Measurements from ENCODE around the gene XCR1.
"Not testable (repeated sequence)": the region's sequence is repeated elsewhere in the genome, so short reads cannot be mapped to it uniquely, and the experiment has no call there.

Gene XCR1, protein sequence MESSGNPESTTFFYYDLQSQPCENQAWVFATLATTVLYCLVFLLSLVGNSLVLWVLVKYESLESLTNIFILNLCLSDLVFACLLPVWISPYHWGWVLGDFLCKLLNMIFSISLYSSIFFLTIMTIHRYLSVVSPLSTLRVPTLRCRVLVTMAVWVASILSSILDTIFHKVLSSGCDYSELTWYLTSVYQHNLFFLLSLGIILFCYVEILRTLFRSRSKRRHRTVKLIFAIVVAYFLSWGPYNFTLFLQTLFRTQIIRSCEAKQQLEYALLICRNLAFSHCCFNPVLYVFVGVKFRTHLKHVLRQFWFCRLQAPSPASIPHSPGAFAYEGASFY

DNA sequence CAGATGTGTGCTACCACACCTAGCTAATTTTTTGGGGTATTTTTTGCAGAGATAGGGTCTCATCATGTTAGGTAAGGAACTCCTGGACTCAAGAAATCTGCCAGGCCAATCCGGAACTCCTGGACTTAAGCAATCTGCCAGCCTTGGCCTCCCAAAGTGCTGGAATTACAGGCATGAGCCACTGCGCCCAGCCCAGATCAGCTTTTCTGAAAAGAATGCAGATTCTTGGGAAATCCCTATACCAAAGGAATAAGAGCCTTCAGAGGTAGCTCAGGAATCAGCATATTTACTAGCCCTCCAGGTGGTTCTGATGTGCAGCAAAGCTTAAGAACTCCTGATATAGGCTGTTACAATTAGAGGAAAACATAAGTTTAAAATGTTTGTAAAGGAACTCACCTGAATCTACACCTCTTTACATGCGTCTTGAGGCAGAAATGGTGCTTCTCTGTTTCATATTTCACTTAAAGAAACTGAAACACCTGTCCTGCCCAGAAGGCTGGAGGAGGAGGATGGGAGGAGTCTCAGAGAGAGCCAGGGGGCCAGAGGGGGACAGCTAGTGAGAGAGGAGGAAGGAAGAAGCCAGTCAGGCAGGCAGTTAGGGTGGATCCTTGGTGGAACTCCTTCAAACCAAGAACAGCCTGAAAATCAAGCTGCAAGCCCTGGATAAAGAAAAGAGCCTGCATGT, at the start of gene XCR1:
Gene XCR1 (minus strand): TSS at position 463 of the 685 bp plus-strand sequence. CDS start 5,536 bp downstream, outside the sequence.
- DNase-seq = no peak

DNA sequence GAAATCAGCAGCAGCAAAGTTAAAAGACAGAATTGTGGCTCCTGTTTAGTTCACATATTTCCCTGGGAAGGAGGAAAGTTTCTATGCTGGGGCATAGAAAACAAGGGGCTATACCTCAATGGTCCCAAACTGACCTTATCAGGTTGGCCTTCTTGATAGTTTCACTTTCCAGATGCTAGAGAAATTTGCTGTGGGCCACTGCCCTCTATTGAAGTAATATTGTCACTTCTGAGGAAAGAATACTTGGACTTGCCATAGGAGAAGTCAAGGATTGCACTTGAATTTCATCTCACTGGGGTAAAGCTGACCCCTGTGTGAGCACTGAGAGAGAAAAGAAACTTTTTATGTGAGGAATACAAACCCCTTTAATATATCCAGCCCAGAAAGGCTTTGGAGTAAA, 49.3 kb upstream of the XCR1 start:
- DNase-seq = no peak

DNA sequence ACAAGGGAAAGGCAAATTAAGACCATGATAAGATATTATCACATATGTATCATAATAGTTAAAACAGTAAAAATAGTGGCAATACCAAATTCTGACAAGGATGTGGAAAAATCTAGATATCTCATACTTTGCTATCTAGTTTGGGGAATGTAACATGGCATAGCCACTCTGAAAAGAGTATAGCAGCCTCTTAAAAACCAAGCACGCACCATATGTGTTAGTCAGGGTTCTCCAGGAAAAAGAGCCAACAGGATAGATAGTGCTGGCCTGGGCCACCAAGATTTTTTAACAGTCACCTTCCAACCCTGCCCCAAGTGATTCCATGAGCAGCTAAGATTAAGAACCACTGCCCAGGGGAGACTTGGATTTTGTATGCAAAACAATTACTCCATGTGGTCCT, 48.5 kb upstream of the XCR1 start:
- DNase-seq = no peak

DNA sequence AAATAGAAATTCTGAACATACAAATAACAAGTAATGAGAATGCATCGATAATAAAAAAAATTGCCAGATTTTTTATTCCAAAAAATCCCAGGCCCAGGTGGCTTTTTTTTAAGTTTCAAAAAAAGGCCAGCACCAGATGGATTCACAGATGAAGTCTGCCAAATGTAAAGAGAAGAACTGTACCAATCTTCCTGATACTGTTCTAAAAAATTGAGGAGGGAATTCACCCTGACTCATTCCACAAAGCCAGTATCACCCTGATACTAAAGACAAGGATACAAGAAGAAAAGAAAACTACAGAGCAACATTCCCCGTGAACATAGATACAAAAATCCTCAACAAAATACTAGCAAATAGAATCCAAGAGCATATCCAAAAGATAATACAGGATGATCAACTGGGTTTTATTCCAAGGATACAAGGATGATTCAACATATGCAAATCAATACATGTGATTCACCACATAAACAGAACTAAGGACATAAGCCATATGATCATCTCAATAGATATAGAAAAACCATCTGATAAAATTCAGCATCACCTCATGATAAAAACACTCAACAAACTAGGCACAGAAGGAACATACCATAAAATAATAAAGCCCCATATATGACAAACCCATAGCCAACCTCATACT, 44.1 kb upstream of the XCR1 start:
- no peak for DNase-seq

DNA sequence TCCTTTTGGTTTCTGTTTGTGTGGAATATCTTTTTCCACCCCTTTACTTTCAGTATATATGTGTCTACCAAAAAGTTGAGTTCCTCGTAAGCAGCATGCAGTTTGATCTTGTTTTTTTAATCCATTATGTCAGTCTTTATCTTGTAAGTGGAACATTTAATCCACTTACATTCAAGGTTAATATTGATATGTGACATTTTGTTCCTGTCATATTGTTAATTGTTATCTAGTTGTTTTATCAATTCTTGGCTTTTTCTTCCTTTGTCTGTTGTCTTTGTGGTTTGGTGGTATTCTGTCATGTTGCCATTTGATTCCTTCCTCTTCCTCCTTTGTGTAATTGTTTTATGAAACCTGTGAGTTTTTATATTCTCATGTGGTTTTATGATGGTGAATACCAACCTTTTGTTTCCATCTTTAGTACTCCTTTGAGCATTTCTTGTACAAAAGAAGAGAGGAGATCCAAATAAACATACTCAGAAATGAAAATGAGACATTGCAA, 43.4 kb upstream of the XCR1 start:
- no peak for DNase-seq

DNA sequence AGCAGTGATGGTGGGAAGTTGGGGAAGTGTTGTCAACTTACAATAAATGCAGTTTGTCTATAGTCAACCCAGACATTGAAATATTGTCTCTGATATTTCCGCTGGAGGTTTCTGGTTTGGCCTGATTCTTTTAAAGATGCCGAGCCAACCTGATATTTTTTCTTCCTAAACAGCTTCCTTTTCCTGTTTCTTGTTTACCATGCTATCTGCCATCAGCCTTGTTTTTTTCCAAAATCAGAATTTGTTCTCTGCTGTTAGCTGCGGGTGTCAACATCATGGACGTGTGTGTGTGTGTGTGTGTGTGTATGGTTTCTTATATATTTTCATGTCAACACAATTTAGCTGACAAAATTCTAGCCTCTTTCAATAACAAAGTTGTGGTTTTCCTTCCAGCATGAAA, 41.2 kb upstream of the XCR1 start:
- no peak for DNase-seq

DNA sequence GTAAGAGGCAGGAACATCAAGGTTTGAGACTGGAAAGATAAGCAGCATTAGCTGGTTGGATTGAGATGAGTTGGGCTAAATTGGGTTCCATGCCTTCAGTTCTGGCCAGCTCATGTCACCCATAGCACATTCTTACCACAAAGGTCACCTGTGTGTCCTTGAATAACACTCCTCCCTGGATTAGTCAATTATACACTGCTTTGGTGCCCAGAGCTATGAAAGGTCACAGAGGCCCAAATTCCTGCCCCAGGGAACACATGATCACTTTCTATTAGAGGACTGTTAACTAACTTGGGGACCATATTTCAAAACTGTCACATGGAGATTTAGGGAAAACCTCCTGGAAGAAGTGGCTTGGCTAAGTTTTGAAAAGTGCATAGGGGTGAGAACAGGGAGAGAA, 40.1 kb upstream of the XCR1 start:
- DNase-seq = no peak

DNA sequence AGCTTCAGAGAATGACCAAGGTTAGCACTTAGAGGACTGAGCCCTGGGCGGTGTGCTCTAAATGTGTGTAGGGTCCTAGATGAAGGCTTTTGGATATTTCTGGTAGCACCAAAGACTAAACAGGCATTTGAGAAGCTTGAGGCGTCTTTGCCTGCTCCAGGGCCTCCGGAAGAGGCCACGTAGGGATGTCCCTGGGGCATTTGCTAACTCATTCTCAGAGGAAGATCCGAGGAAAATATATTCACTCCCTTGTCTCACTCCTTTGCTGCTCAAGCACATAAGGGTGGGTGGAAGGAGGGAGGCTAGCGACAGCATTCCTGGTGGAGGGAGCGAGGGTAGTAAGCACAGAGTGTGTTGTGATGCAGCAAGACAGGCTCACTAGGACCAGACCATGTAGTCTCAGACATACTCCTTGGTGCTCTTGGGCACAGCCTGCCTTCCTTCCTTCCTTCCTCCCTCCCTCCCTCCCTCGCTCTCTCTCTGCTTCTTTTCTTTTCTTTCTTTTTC, 38.5 kb upstream of the XCR1 start:
- no peak for DNase-seq

DNA sequence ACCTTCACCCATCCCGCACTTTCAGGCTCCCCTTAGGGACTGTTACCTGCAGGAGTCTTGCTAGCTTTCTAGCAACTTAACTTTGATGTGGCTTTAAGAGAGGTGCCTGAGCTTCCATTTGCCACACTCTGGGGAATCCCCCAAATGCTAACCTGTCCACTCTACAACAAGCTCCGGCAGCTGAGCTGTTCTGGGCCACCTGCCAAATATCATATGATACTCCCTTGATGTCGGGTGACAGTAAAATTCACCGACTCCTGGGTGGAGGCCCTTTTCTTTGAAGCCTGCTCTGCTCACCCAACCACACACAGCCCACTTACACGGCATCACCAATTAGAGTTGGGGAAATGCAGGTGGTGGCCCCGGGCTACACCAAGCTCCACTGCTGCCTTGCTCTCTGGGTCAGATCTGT, 38.0 kb upstream of the XCR1 start:
- DNase-seq = peak; percentile 86

DNA sequence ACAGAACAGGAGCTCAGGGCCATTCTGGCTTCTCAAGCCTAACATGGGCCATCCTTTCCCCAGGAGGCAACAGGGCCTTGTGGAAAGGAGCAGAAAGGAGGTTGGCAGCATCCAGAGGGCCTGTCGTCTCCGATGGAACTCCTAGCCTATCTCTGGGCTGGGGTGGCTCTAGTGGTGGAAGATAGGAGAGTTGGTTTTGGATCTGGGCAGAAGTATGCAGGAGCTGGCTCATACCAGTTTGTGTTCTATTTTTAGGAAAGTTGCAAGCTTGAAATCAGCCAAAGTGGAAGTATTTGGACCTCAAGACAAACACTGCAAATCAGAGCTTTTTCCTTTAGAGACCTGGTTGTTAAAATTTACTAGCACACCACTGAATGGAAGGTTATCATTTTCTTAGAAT, 35.4 kb upstream of the XCR1 start:
- DNase-seq = no peak

DNA sequence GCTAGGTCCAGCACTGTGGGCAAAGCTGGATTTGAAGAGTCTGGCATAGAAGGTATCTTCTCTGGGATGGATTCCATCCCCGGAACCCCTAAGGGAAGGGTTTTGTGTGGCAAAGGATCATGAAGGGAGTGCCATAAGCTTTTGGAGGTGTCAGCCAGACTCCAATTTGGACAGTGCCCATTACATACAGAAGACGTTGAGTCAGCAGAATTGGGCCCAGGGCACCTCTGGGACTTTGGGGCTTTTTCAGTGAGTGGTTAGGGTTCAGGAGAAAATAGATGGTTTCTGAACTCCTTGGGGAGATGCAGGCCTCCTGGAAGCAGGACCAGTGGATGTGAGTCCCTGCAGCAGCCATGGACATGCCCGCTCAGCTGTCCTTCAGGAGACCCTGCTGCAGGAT, 34.6 kb upstream of the XCR1 start:
- DNase-seq = no peak

DNA sequence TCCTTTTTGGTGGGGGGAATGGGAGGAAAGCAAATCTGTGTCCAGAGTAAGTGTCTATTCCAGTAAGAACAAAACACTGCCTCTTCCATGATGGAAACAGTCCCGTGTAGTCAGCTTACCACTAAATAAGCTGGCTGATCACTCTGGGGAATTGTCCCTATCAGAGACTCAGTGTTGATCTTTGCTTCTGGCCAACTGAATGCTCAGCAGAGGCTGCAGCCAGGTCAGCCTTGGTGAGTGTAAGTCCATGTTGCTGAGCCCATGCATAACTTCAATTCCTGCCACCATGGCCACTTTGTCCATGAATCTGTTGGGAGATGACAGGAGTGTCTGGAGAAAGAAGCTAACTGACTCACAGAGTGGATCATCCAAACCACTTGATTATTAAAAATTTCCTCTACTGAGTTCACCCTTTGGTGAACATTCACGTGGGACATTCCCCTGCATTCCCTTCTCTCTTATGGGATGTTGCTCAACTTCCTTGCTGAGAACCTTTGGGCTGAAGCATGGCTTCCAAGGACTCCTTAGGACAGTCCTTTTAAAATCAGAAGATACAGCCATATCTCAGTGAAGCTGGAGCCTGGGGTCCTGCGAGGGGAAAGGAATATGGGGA, 33.9 kb upstream of the XCR1 start:
- no peak for DNase-seq

DNA sequence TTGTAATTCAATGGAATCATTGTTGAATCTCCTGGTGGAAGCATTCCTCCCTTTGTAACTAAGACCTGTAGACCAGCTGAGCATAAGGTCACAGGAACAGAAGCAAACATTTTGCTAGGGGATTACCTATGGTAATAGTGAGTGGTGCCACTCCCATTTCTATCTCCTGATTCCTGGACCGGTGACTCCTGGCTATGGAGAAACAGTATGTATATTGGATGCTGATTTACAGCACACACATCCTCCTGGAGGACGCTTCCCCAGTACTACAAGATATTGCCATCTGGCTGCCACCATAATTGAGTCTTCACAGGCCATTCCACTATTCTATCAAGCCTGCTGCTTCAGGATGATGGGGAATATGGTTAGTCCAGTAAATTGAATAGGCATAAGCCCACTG, 33.3 kb upstream of the XCR1 start:
- no peak for DNase-seq

DNA sequence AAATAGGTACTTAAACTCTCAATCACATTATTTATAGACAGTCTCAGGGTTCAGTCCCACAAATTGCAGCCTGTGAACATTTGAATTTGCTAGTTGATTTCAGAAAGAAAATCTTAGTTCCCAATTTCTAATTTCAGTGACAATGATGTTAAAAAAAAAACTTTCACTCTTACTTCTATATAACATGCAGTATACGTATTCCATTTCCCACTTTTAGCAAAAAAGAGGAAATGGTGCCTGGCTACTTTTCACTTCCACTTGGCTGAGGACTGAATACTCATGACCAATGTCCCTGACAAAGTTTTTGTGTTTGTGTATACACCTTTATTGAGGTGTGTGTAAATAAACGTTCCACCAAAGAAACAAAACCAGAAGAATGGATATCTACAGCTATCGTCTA, 32.1 kb upstream of the XCR1 start:
- no peak for DNase-seq

DNA sequence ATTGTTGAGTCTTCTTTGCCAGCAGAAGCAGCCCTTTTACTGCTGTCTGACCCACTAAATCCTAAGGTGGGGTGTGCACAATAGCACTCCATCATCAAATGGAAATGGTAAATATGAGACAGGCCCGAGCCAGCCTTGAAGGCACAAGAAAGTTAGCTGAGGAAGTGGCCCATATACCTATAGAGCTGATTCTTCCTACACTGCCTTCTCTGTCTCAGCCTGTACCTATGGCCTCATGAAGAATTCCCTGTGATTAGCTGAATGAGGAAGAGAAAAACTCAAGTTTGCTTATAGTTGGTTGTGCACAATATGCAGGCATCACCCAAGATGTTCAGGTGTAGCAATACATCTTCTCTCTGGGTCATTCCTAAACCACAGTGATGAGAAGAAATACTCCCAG, 31.7 kb upstream of the XCR1 start:
- DNase-seq = no peak

DNA sequence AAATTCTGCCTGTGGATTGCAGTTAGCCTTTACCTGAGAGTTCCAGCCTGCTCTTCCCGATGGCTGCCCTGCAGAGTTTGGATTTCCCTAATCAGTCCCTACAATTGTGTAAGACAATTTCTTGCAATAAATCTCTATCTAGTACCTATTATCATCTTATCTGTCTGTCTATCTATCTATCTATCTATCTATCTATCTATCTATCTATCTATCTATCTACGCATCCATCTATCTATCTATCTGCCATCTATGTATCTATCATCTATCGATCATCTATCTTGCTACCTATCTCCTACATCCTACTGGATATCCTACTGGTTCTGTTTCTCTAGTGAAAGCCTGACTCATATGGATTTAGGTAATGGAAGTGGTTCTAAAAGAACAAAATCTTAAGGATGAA, 30.4 kb upstream of the XCR1 start:
- no peak for DNase-seq

DNA sequence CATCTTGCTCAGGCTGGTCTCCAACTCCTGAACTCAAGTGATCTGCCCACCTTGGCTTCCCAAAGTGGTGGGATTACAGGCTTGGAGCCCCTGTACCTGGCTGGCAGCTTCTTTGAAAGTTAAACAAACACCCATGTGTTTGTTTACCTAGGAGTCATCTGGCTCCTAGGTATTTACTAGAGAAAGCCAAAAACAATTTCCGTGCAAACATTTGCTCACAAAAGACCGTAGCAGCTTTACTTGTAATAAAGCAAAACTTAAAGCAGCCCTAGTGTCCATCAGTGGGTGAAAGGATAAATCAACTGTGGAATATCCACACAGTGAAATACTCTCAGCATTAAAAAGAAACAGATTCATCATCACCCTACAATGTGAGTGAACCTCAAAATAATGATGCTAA, 29.4 kb upstream of the XCR1 start:
- no peak for DNase-seq

DNA sequence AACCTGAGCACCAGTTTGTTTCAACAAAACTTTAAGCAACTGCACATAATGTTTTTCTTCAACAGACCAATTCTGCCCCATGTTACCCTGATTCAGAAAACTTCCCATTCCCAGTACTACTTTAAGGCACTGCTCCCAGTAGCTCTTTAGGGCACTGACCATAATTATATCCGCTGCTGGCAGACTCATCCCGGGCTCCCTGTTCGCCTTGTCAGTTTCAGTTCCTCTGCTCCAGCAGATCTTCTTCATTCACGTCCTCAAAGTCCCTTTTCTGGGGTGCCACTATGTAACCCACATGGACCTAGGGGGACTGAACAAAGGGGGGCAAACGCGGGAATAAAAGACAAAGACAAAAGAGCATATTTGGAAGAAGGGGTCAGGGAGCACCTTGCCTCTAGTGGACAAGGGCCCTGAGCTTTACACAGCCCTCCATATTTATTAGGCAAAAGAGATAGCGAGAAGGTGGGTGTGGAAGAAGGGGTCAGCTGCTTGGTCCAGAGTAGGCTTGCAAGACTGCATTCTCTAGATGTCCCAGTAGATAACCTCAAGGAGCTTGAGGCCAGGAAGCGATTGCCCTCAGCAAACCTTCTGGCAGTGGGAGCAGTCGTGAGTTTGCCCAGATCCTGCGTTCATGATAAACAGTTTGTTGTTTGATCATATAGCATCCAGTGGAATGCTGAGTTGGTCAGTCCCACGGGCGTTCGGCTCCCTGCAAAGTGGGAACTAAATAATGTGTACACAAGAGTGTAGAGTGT, 26.7 kb upstream of the XCR1 start:
- DNase-seq = not testable (repeated sequence)

DNA sequence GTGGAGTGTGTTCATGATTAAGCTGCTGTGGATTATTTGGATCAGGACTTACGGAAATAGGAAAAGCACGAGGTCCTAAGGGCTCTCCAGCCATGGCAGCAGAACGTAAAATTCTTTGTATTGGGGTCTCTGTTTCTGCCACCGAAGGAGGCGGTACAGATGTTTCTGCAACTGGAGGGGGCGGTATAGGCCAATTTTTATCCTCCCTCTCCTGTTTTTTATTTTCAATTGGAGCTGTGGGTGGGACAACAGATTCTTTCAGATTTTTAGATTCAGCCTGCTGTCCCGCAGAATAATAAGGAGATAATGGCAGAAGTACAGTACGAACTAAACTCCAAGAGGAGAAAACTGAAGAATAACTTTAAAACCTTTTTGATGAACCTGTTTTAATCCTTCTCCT, 26.0 kb upstream of the XCR1 start:
- DNase-seq = not testable (repeated sequence)

DNA sequence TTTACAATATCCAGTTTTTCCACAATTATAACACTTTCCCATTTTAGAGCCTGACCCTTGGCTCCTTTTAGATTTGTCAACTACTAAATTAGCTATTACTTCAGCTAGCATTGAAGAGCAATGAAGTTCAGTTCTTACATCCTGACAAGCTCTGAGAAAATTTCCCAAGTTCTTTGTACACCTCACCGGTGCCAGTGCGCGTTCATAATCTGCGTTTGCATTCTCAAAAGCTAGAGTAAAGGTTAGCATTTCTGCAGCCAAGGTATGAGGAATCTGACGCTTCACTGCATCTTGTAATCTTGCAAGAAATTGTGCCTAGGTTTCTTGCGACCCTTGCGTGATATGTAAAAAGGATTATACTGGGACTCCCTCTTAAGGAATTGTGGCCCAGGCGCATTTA, 25.2 kb upstream of the XCR1 start:
- DNase-seq = no peak

DNA sequence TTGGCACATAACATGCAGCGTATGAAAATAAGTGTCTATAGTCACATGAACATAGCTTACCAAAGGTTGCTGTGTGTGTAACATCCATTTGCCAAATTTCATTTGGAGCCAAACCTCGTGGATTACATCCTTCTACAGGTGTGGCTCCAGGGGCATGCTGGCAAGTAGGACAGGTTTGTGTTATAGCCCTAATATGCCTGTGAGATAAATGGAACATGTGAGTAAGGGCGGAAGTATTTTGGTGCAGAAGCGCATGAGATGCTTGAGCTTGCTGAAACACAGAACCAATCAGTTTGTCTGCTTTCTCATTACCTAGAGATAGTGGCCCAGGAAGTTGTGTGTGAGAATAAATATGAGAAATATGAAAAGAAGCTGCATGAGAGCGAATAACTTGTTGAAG, 21.8 kb upstream of the XCR1 start:
- no peak for DNase-seq

DNA sequence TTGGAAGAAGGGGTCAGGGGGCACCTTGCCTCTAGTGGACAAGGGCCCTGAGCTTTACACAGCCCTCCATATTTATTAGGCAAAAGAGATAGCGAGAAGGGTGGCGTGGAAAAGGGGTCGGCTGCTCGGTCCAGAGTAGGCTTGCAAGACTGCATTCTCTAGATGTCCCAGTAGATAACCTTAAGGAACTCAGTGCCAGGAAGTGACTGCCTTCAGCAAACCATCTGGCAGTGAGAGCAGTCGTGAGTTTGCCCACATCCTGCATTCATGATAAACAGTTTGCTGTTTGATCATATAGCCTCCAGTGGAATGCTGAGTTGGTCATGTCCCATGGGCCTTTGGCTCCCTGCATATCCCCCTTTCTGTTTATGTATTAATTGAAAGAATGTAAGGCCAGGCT, 18.9 kb upstream of the XCR1 start:
- peak; percentile 21 for DNase-seq

DNA sequence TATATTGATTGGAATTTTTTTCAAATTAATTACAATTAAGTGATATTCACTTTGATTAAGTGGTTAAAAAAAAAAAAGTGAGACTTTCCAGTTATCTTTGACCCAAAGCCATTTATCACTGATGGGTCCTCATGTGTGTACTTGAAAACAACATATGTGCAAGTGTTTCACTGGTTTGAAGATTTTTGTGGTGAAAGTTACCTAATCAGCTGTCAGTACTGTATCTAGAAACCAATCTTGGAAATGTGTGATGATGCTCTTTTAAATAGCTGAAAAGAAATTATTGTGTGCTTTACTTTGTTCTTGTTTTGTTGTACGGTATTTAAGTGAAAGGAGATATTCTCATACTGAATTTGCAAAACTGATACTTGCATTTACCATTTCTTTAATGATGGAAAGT, 11.6 kb upstream of the XCR1 start:
- DNase-seq = no peak
